Measurements from ENCODE around the gene SLC43A2.
"Not testable (repeated sequence)": the region's sequence is repeated elsewhere in the genome, so short reads cannot be mapped to it uniquely, and the experiment has no call there.

Gene SLC43A2

GRCh38 chr17:1563471-1563785 lies 65.2 kb downstream of the SLC43A2 start:
- not testable (repeated sequence) for DNase-seq (ENCODE audit: low read depth in 1 of 2, low spot score in 1 of 2)

DNA sequence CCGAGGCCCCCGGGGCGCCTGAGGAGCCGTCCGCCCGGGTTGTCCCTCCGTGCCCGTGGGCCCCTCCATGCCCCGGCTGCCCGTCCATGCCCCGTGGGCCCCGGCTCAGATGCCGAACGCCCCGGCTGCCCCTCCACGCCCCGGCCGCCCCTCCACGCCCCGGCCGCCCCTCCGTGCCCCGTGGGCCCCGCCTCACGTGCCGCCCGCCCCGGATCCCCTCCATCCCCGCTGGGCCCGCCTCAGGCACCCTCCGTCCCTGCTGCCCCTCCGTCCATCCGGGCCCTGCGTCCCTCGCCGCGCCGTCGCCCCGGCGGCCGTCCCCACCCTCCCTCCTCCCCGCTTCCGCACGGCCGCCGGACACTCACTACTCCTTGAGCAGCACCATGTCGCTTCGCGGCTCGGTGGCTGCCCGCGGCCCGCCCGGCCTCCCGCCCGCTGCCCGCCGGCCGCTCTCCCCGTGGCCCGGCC lies 66.4 kb downstream of the SLC43A2 start:
- peak in 1 of 2 donors; percentile 15 for DNase-seq (ENCODE audit: low read depth in 1 of 2, low spot score in 1 of 2)

DNA sequence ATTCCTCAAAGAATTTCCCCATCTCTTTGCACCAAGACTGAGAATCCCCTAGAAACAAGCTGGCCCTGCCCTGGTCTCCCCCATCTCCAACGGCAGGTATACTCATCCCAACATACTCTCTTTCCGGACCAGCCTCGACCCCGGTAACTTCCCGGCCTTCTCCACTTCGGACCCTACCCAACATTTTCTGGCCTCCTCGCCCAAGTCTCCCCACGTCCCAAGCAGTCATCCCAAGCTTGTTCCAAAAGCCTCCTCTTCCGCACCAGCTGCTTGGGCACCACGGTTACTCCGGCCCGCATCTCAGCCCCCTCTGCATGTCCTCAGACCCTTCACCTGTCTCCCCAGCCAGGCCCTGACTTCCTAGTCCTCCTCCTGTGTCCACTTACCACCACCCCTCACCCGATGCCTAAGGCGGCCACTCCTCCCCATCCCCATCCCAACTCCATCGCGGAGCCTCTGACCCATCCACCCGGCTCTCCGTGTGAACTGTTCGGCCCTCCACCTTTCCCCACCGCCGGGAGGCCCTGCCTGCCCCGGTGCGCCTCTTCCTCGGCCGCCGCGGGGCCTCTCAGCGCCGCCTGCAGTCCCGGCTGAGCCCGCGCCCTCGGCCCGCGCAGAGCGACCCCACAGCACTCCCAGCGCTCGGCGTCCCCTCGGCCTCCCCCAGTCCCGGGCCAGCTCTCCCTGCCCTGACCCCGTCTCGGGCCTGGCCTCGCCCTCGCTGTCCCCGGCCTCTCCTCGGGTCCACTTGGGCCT lies 67.0 kb downstream of the SLC43A2 start:
- DNase-seq (ENCODE audit: low read depth in 1 of 2, low spot score in 1 of 2): peak in 1 of 2 donors; percentile 14

DNA sequence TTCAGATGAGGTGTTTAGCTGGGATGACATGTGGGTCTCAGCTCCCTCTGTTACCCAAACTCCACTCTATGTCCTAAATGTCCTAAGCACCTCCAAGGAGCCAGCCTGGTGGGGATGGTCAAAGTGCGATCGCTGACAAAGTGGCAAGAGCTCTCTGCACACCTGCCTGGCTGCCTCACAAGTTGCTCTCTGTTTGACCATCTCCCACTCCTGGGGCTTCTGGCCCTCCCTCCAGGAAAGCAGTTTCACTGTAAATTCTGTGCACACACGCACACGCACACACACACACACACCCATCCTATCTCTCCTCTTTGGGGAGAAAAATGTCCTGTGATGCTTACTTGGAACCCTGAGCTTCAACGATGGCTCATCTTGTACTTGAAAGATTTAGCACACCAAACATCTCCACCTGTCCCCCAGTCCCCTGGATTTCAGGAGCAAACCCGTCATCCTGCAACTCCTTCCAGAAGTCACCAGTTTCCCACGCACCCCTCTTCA lies 67.7 kb downstream of the SLC43A2 start:
- DNase-seq (ENCODE audit: low read depth in 1 of 2, low spot score in 1 of 2): no peak

GRCh38 chr17:1560101-1560857 lies 68.4 kb downstream of the SLC43A2 start:
- no peak for DNase-seq (ENCODE audit: low read depth in 1 of 2, low spot score in 1 of 2)

DNA sequence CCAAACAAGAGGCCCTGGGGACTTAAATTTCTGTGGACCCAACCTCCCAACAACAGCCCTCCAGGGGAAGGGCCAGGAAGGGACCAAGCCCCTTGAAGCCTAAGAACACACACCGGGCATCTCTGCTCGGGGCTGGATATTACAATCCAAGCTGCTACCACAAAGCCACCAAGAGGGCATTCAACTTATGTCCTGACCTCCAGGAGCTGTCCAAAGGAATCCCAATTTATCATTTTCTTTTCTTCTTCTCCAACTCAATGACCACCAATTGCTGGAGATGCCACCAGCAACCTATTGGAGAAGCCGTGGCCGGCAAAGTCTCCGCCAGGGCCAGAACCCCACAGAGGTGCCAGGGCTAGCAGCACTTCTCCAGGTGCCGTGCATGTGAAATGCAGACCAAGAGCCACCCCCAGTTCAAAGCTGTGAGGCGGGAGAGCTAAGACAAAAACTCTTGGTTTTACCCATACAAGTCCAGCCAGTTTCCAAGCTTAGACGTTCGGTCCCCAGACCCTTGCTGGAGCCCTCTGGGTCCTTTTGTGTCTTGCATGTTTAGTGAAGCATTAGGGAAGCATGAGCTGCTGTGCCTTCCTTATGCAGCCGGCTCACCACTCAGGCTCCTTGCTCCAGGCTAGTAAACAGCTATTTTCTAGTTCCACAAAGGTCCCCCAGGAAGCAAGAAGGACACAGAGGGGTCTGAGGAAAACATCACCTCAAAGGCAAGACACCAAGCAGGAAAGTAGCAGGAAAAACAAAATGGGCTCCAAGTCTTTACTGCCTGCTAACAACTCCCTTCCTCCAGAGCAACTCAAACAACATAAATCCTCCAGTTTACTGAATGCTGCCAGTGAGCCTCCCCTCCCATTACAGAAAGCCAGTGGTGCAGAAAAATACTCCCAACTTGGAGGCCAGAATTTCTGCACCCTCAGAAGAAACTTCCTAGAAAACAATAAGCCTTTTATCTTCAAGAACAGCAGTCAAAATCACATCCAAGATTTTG lies 69.3 kb downstream of the SLC43A2 start:
- DNase-seq (ENCODE audit: low read depth in 1 of 2, low spot score in 1 of 2): no peak

- DNase-seq (ENCODE audit: low read depth in 1 of 2, low spot score in 1 of 2): no peak
Measured at GRCh38 chr17:1558401-1558800, 70.2 kb downstream of the SLC43A2 start.

DNA sequence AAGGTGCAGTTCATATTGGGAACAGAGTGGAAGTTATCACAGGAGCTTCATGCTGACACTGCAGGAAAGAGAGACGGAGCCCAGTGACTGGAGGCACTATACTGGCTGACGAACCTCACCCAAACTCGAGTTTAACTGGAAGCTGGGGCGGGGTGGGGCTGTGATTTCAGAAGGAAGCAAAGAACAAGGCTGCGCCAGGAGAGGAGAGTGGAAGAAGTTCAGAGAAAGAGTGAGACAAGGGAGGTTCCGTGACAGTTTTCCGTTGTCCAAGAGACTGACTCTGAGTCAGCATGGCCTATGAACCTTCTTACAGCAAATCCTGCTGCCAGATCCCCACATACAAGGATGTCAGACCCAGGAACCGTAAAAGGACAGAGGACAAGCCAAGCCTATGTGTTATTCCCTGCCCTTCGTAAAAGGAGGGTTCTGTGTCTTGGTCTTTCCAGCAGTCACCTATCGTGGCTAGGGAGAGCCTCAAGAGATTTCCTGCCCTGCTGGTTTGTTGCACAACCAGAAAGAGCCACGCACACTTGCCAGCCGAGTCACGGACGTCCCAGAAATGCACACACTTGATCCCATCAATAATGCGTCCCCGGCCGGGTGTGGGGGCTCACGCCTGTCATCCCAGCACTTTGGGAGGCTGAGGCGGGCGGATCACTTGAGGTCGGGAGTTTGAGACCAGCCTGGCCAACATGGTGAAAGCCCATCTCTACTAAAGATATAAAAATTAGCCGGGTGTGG lies 71.1 kb downstream of the SLC43A2 start:
- no peak for DNase-seq (ENCODE audit: low read depth in 1 of 2, low spot score in 1 of 2)

DNA sequence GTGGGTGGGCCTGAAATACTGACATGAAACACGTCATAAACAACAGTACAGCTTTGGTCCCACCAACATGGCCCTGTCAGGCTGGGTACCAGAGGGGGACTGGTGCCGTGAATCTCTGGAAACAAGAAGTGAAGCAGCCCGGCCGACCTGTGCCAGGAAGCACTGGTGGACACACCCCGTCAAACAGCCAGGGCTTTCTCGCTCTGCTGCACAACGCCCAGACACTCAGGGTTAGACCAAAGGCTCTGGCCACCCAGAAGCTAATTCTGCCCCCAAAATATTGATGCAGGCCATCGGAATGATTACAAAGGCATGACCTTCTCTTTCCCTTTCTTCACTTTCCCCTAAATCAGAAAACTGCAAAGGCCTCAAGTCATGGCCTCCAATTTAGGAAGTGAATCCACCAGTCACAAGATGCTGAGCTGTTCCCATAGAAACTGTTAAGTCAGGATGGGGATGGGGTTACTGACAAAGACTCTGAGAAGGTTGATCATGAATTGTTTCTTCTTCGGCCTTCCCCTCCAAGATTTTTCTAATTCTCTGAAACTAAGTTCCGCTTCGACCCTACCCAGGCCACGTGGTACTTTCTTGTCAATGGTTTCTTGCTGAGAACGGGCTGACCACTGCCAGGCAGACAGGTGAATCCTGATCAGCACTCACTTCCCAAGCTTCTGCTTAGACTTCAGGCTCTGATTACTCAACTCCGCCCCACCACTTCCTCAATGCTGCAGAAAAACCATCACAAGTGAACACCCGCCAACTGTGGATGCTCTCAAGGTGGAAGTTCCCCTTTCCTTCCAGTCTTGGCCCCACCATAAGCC lies 72.8 kb downstream of the SLC43A2 start:
- no peak for DNase-seq (ENCODE audit: low read depth in 1 of 2, low spot score in 1 of 2)

- no peak for DNase-seq (ENCODE audit: low read depth in 1 of 2, low spot score in 1 of 2)
Measured at GRCh38 chr17:1554751-1555540, 73.7 kb downstream of the SLC43A2 start.

GRCh38 chr17:1553354-1554266 lies 75.0 kb downstream of the SLC43A2 start:
- DNase-seq (ENCODE audit: low read depth in 1 of 2, low spot score in 1 of 2): no peak

DNA sequence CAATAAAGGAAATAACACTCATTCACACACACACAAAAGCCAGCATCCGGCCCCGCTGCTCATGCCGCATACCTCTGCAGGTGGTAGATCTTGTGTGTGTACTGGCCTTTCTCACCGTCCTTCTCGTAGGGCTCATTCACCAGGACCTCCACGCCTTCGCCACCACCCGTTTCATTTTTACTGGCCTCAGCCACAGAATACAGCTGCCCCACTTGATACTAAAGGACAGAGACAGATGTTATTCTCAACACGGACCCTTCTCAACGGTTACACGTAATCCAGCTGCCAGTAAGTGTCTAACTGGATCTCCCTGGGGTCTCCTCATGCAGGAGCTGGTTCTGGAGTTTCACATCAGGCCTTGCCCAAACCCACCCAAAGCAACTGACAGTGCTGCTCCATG lies 75.7 kb downstream of the SLC43A2 start:
- no peak for DNase-seq (ENCODE audit: low read depth in 1 of 2, low spot score in 1 of 2)

- DNase-seq (ENCODE audit: low read depth in 1 of 2, low spot score in 1 of 2): no peak
Measured at GRCh38 chr17:1551741-1552140, 76.9 kb downstream of the SLC43A2 start.

DNA sequence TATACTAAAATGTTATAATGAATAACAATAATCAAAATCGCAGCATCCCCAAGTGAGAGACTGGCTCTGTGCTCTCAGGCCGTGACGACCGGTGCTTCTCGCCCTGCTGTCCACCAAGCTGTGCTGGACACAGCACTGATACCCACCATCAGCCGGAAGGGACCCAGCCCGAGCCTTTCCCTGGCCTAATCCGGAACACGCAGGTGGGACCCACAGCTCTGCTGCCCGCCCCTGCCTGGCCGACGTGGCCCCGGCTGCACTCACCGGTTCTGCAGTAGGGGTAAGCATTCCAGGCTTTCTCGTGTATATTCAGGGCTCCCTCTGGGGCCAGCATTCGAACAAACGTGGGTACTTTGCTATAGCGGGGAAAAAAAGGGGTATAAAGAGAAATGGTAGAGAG lies 80.6 kb downstream of the SLC43A2 start:
- DNase-seq (ENCODE audit: low read depth in 1 of 2, low spot score in 1 of 2): no peak

- no peak for DNase-seq (ENCODE audit: low read depth in 1 of 2, low spot score in 1 of 2)
Measured at GRCh38 chr17:1546292-1546922, 82.2 kb downstream of the SLC43A2 start.

DNA sequence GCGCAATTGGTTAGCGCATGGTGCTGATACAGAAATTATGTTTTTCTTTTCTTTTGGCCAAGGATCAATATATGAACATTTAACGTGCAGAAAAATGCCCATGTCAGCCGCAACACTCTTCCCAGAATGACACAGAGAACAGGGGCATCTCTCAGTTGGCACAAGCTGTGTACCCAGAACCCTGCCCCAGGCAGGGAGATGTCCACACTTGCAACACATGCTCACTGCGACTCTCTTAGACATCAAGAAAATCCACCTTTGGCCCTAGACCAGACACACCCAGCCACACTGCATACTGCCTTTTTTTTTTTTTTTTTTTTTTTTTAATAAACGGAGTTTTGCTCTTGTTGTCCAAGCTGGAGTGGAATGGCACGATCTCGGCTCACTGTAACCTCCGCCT lies 83.0 kb downstream of the SLC43A2 start:
- no peak for DNase-seq (ENCODE audit: low read depth in 1 of 2, low spot score in 1 of 2)

GRCh38 chr17:1542316-1542715 lies 86.3 kb downstream of the SLC43A2 start:
- DNase-seq (ENCODE audit: low read depth in 1 of 2, low spot score in 1 of 2): no peak

Measured in activated T-helper 1 cell treated with anti-CD3 and anti-CD28 coated beads, Interleukin-2, amount 50 U/mL, for 16 hours (primary cell).